Measurements from ENCODE around the gene B3GNT3.

DNA sequence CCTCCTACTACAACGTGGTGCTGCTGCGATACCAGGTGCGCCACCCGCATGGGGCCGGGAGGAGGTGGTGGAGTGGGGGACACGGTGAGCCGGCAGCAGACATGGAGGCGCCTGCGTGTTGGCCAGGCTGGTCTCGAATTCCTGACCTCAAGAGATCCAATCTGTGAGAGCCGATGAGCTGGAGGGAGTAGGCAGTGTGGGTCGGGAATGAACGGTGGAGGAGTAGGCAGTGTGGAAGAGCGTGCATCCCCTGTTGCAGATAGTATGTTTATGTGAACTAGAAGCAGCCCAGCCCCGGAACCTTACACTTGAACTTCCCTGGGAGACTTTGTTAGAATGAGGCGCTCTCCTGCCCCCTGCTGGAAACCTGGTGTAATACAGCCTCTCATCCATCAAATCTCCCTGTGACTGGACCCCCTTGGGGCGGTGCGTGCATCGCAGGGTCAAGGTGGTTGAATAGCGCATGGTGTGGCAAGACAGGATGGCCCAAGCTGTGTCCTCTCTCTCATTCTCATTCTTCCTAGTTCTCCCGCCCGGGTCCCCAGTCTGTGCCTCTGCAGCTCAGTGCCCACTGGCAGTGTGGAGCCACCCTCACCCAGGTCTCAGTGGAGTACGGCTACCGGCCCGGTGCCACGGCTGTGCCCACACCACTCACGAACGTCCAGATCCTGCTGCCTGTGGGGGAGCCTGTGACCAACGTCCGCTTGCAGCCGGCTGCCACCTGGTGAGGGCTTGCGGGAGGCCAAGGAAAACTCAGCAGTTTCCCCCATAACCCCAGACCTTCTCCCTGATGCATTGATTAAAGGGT lies 10.5 kb upstream of the B3GNT3 start:
- TF ChIP-seq, protein P1, sequence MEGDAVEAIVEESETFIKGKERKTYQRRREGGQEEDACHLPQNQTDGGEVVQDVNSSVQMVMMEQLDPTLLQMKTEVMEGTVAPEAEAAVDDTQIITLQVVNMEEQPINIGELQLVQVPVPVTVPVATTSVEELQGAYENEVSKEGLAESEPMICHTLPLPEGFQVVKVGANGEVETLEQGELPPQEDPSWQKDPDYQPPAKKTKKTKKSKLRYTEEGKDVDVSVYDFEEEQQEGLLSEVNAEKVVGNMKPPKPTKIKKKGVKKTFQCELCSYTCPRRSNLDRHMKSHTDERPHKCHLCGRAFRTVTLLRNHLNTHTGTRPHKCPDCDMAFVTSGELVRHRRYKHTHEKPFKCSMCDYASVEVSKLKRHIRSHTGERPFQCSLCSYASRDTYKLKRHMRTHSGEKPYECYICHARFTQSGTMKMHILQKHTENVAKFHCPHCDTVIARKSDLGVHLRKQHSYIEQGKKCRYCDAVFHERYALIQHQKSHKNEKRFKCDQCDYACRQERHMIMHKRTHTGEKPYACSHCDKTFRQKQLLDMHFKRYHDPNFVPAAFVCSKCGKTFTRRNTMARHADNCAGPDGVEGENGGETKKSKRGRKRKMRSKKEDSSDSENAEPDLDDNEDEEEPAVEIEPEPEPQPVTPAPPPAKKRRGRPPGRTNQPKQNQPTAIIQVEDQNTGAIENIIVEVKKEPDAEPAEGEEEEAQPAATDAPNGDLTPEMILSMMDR (IDR thresholded peaks at IDR 0.05), result peak; percentile 92
- no peak for TF ChIP-seq ZFX (IDR thresholded peaks at IDR 0.05; ENCODE audit: borderline replicate concordance)
